Kidney (tissue), 14 donors: ENCODE data around the gene KRTAP16-1. TPM values are rescaled to one million over a fixed set of nuclear protein-coding genes. Genes with fewer than 3 reads are reported as not detected.

Source experiments
- DNase-seq, 5 donors: peaks; one replicate each; pipeline ENCODE4 v3.0.0-alpha.2; 2013 to 2020
- FAIRE-seq: peaks from 2 replicates; lab custom pipeline; 2012; peaks lifted over from hg19 to GRCh38; lab: Jason Lieb, UNC
- H3K27ac ChIP-seq, 2 donors: one replicate each; pipeline ENCODE4 v1.7.0; 2013; ENCODE audit warnings: low read depth in 2 of 2, low read length in 2 of 2, inconsistent platforms in 1 of 2
- H3K27me3 ChIP-seq: one replicate; pipeline ENCODE4 v1.7.1; 2013; ENCODE audit warnings: low read length, inconsistent platforms; ENCODE audit not compliant: control insufficient read depth, insufficient read depth
- H3K36me3 ChIP-seq, 3 donors: one replicate each; pipeline versions ENCODE4 v1.7.0 to v1.7.1; 2013; ENCODE audit warnings: low read length in 3 of 3, control low read depth in 1 of 3, inconsistent platforms in 1 of 3; ENCODE audit not compliant: insufficient read depth in 3 of 3, control insufficient read depth in 2 of 3
- H3K4me1 ChIP-seq, 3 donors: one replicate each; pipeline versions ENCODE4 v1.7.0 to v1.7.1; 2013; ENCODE audit warnings: low read length in 3 of 3, inconsistent platforms in 1 of 3, low read depth in 1 of 3; ENCODE audit not compliant: control insufficient read depth in 2 of 3, insufficient read depth in 2 of 3
- H3K4me3 ChIP-seq, 3 donors: one replicate each; pipeline versions ENCODE4 v1.7.0 to v1.8.1; 2013; ENCODE audit warnings: low read length in 3 of 3, control low read depth in 1 of 3, inconsistent platforms in 1 of 3
- H3K9ac ChIP-seq, 3 donors: one replicate each; pipeline versions ENCODE4 v1.7.0 to v1.7.1; 2013; ENCODE audit warnings: low read length in 3 of 3, control low read depth in 1 of 3, inconsistent platforms in 1 of 3
- H3K9me3 ChIP-seq, 3 donors: one replicate each; pipeline versions ENCODE4 v1.7.0 to v1.7.1; 2013; ENCODE audit warnings: low read length in 3 of 3, control low read depth in 1 of 3, inconsistent platforms in 1 of 3; ENCODE audit not compliant: control insufficient read depth in 2 of 3, insufficient read depth in 1 of 3
- intact Hi-C: fragments of 100-400 bp; cut with DNase I; formaldehyde crosslinking; loops from one replicate; pipeline ENCODE4 v1.11.1; 2022
- polyA plus RNA-seq: library from polyadenylated mRNA; stranded (reverse); fragments of 350-450 nt; fragmentation: Illumina TruSeq; extraction: RNeasy Lipid Tissue Mini Kit (QIAGEN cat#74804); gene quantifications from one replicate; pipeline ENCODE4 v1.2.3, GENCODE V29; 2014; ENCODE audit warnings: low read depth, low replicate concordance; ENCODE audit not compliant: insufficient read depth
- total RNA-seq: library from RNA; stranded (reverse); fragmentation: NEBNext Ultra II Directional; extraction: Animal tissue kit (Norgen Biotek cat#: 25700); gene quantifications from one replicate; pipeline ENCODE4 v1.2.1, GENCODE V29; 2021
- TF ChIP-seq, protein P1 (sequence below): IDR thresholded peaks from 3 replicates; pipeline ENCODE4 v1.5.1; 2012; ENCODE audit warnings: mild to moderate bottlenecking, moderate library complexity, borderline replicate concordance; ENCODE audit not compliant: insufficient read depth; ENCODE audit errors: extremely low read depth
- donor health status: control.
- donor health status: control.
- donor health status: control.
- donor health status: control.
- donor health status: control.
- donor health status: DM: yes; HTN: yes; CAD: no.
- donor health status: Normal renal cell carcinoma (clear cell type).

Gene KRTAP16-1
- total and polyA plus RNA-seq, 2 donors from 2014 or later: not detected

DNA sequence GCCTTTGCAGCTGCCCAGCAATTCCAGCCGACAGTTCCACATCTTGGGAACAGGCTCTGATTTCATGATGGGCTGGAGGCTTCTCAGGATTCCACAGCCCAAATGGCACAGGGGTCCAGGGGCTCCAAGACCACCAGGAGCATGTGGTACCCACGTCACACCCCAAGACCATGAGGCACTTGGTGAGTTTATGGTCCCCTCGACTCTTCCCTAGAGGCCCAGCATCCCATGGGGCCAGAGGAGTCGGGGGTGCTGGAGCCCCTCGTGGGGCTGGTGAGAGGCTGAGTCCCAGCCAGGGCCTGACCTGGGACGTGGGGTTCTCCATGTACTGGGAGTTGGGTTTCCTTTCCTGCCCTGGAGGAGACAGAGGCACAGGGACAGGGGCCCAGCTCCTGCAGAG is 16.5 kb upstream of the KRTAP16-1 start:
- H3K9ac ChIP-seq: no peak overlapping the region
- intact Hi-C loops: loop anchor here (10.0 kb wide), 1 partner anchor 411 kb away; no protein-coding TSS in a partner anchor
- no peaks in the 10 kb centered on the region for H3K36me3 ChIP-seq
- H3K27me3 ChIP-seq: no peaks in the 10 kb centered on the region
- FAIRE-seq (no peak), DNase-seq (no peak)
- no peak overlapping the region for H3K4me3 ChIP-seq
- no peaks in the 10 kb centered on the region for H3K9me3 ChIP-seq
- no peak overlapping the region for H3K27ac ChIP-seq
- TF ChIP-seq, protein P1, sequence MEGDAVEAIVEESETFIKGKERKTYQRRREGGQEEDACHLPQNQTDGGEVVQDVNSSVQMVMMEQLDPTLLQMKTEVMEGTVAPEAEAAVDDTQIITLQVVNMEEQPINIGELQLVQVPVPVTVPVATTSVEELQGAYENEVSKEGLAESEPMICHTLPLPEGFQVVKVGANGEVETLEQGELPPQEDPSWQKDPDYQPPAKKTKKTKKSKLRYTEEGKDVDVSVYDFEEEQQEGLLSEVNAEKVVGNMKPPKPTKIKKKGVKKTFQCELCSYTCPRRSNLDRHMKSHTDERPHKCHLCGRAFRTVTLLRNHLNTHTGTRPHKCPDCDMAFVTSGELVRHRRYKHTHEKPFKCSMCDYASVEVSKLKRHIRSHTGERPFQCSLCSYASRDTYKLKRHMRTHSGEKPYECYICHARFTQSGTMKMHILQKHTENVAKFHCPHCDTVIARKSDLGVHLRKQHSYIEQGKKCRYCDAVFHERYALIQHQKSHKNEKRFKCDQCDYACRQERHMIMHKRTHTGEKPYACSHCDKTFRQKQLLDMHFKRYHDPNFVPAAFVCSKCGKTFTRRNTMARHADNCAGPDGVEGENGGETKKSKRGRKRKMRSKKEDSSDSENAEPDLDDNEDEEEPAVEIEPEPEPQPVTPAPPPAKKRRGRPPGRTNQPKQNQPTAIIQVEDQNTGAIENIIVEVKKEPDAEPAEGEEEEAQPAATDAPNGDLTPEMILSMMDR: no peak
- H3K4me1 ChIP-seq: no peaks in the 10 kb centered on the region

DNA sequence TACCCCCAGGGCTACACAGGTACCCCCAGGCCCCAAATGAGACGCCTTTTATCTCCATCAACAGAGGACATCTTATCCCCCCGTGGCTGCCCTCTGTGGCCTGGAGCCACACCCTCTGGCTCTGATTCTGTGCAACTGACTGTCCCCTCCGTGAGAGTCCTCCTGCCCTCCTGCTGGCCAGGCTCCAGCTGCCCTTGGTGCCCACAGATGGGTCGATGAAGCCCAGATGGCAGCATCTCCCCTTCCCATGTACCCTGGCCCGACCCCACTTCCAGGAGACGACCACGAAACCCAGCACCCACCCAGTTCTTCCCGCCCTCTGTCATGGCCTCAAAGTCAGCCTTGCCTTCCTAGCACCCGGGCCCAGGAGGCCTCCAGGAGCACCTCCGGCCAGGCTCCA is 16.0 kb upstream of the KRTAP16-1 start:
- Histone ChIP-seq H3K9ac (no peak overlapping the region), H3K27ac (no peak overlapping the region), H3K9me3 (no peaks in the 10 kb centered on the region), H3K4me3 (no peak overlapping the region), H3K27me3 (no peaks in the 10 kb centered on the region), H3K36me3 (no peaks in the 10 kb centered on the region), H3K4me1 (no peaks in the 10 kb centered on the region)
- TF ChIP-seq, protein P1: no peak
- FAIRE-seq: no peak
- DNase-seq: no peak
- intact Hi-C loops: loop anchor here (10.0 kb wide), 1 partner anchor 410 kb away; no protein-coding TSS in a partner anchor

DNA sequence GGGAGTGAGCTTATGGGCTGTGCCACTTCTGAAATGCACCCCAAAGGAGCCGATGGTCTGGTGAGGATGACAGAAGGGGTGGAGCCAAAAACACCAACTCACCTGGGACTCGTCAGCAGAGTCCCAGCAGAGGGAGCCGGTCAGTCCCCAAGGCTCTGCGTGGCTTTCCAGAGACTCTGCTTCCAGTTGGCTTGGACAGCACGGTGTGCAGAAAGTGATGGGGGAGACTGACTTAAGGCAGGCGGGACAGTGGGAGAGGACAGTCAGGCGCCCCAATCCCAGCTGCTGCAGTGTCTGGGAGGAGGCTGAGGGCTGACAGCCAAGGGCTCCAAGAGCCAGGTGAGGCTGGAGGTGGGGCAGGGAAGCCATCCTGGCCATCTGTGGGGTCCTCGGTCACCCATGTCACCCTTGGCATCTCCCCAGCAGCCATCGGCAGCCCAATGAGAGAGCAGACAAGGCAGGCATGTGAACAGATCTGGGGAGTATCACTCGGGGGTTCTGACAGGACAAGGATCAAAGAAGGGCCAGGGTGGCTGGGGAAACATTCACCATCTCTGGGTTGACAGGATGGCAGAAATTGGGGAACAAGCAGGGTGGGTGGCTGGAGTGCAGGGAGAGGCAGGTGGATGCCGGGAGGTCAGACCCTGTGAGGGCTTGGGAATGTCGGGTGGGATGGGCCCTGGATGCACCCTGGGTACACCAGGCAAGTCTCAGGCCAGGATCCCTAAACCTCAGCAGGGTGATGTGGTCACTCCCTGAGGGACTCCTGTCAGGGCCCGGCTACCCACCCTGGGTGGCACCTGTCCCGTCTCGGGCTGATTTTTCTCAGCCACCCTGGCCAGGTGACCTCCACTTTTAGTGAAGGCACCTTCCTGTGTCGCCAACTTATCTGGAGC is 15.3 kb upstream of the KRTAP16-1 start:
- Histone ChIP-seq H3K9ac (no peak overlapping the region), H3K9me3 (peaks cover 0 to 5% (median 0%) of the 10 kb centered on the region in 3 donors), H3K27me3 (no peaks in the 10 kb centered on the region), H3K4me3 (no peak overlapping the region), H3K27ac (no peak overlapping the region), H3K4me1 (no peaks in the 10 kb centered on the region), H3K36me3 (no peaks in the 10 kb centered on the region)
- FAIRE-seq: no peak
- TF ChIP-seq, protein P1: no peak
- intact Hi-C loops: loop anchor here (10.0 kb wide), 1 partner anchor 410 kb away; no protein-coding TSS in a partner anchor
- DNase-seq: peak in 2 of 5 donors; percentile 44 to 56
